ENCODE results near the gene ST6GALNAC3.

ST6GALNAC3 gene

DNA sequence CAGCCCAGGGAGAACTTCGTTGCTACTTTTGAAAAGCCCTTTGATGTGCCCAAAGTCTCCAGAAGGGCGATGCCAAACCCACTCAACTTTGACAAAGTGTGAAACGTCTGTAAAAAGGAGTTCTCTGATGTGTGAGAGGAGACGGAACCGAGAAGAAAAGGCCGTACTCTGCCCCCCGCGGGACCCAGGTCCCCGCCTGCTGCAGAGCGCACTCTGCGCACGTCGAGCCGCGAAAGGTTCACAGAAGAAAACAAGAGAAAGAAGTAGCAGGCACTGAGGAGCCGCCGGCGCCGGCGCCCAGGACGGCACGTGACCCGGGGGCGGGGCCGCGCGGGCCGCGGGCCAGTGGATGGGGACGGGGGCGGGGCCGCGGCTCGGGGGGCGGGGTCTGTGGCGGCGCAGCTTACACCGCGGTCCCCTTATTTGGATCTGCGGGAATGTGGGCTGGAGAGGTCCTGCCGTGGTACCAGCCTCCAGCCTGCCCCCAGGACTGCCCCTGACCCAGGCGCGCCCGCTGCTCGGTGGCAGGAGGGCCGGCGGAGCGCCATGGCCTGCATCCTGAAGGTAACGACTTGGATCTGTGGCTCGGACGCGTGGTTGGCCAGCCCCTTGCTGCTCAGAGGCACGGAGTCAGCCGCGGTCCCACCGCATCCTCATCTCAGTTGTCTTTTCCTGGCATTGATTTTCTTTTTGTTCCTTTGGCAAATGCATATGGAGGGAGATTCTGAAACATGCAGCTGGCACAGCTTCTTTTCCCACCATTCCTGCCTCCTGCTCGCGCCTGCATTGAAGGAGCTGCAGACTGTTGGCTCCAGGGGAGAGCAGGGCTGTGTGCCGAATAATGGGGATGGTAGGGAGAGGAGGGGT lies at the start of gene ST6GALNAC3 (continued):
- TF ChIP-seq ZNF558 (tag by site-specific recombination; IDR thresholded peaks at IDR 0.05) (no peak), ZEB2 (tag by site-specific recombination; IDR thresholded peaks at IDR 0.05) (no peak), ZNF785 (tag by site-specific recombination; IDR thresholded peaks at IDR 0.05) (no peak), ZSCAN5A (tag by site-specific recombination; IDR thresholded peaks at IDR 0.05) (no peak), MEIS1 (CRISPR knock-in tag; IDR thresholded peaks at IDR 0.05; ENCODE audit: borderline replicate concordance) (no peak), ZNF155 (tag by site-specific recombination; IDR thresholded peaks at IDR 0.05) (no peak)
- TF ChIP-seq, protein P1, sequence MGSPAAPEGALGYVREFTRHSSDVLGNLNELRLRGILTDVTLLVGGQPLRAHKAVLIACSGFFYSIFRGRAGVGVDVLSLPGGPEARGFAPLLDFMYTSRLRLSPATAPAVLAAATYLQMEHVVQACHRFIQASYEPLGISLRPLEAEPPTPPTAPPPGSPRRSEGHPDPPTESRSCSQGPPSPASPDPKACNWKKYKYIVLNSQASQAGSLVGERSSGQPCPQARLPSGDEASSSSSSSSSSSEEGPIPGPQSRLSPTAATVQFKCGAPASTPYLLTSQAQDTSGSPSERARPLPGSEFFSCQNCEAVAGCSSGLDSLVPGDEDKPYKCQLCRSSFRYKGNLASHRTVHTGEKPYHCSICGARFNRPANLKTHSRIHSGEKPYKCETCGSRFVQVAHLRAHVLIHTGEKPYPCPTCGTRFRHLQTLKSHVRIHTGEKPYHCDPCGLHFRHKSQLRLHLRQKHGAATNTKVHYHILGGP (tag by site-specific recombination; IDR thresholded peaks at IDR 0.05), result no peak

GRCh38 chr1:76027341-76027740 lies 47.2 kb upstream of the ST6GALNAC3 start:
- Histone ChIP-seq H3K4me3 (ENCODE audit: low read depth, low read length) (no peak overlapping the region), H3K36me3 (ENCODE audit: control insufficient read depth in 2 of 2, insufficient read depth in 1 of 2, low read length in 2 of 2) (no peaks in the 10 kb centered on the region), H3K27ac (ENCODE audit: extremely low read depth, low read depth, low read length) (no peak overlapping the region), H3K4me1 (ENCODE audit: control insufficient read depth, insufficient read depth, low read length) (peaks cover 4% of the 10 kb centered on the region; the same call in 1 of the 2 replicates), H3K9me3 (ENCODE audit: control insufficient read depth, insufficient read depth, low read depth, low read length) (no peaks in the 10 kb centered on the region)
- TF ChIP-seq MEIS1 (CRISPR knock-in tag; IDR thresholded peaks at IDR 0.05; ENCODE audit: borderline replicate concordance) (no peak), ZNF133 (tag by site-specific recombination; IDR thresholded peaks at IDR 0.05) (no peak), ZNF184 (tag by site-specific recombination; IDR thresholded peaks at IDR 0.05) (no peak), ZNF138 (tag by site-specific recombination; IDR thresholded peaks at IDR 0.05; ENCODE audit: borderline replicate concordance) (no peak), ZNF274 (IDR thresholded peaks at IDR 0.05; ENCODE audit: low read length) (no peak), ZNF274 (tag by site-specific recombination; IDR thresholded peaks at IDR 0.05; ENCODE audit: borderline replicate concordance) (no peak), ZNF660 (tag by site-specific recombination; IDR thresholded peaks at IDR 0.05) (no peak), ZBTB10 (tag by site-specific recombination; IDR thresholded peaks at IDR 0.05) (no peak), GLIS2 (tag by site-specific recombination; IDR thresholded peaks at IDR 0.05) (no peak), ZNF37A (tag by site-specific recombination; IDR thresholded peaks at IDR 0.05) (no peak), ZNF560 (tag by site-specific recombination; IDR thresholded peaks at IDR 0.05; ENCODE audit: borderline replicate concordance) (no peak), OSR2 (tag by site-specific recombination; IDR thresholded peaks at IDR 0.05) (no peak), MZF1 (tag by site-specific recombination; IDR thresholded peaks at IDR 0.05; ENCODE audit: borderline replicate concordance) (no peak)
- TF ChIP-seq, protein P2, sequence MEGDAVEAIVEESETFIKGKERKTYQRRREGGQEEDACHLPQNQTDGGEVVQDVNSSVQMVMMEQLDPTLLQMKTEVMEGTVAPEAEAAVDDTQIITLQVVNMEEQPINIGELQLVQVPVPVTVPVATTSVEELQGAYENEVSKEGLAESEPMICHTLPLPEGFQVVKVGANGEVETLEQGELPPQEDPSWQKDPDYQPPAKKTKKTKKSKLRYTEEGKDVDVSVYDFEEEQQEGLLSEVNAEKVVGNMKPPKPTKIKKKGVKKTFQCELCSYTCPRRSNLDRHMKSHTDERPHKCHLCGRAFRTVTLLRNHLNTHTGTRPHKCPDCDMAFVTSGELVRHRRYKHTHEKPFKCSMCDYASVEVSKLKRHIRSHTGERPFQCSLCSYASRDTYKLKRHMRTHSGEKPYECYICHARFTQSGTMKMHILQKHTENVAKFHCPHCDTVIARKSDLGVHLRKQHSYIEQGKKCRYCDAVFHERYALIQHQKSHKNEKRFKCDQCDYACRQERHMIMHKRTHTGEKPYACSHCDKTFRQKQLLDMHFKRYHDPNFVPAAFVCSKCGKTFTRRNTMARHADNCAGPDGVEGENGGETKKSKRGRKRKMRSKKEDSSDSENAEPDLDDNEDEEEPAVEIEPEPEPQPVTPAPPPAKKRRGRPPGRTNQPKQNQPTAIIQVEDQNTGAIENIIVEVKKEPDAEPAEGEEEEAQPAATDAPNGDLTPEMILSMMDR (tag by site-specific recombination; IDR thresholded peaks at IDR 0.05), result no peak
- TF ChIP-seq, protein P3, sequence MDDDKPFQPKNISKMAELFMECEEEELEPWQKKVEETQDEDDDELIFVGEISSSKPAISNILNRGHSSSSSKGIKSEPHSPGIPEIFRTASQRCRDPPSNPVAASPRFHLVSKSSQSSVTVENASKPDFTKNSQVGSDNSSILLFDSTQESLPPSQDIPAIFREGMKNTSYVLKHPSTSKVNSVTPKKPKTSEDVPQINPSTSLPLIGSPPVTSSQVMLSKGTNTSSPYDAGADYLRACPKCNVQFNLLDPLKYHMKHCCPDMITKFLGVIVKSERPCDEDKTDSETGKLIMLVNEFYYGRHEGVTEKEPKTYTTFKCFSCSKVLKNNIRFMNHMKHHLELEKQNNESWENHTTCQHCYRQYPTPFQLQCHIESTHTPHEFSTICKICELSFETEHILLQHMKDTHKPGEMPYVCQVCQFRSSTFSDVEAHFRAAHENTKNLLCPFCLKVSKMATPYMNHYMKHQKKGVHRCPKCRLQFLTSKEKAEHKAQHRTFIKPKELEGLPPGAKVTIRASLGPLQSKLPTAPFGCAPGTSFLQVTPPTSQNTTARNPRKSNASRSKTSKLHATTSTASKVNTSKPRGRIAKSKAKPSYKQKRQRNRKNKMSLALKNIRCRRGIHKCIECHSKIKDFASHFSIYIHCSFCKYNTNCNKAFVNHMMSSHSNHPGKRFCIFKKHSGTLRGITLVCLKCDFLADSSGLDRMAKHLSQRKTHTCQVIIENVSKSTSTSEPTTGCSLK (tag by site-specific recombination; IDR thresholded peaks at IDR 0.05), result no peak
- ChIA-PET POLR2A (no interaction called here), CTCF (no interaction called here)

Measured in HEK293 (cell line).